Iris pigment epithelial cell (primary cell): ENCODE results near the gene SMARCE1.

Experiments
- DNase-seq: peaks from one replicate; pipeline ENCODE4 v3.0.0-alpha.2; 2011; ENCODE audit warnings: low read depth

The SMARCE1 gene

GRCh38 chr17:40645943-40646342 is 1.7 kb downstream of the SMARCE1 start:
- DNase-seq, result peak; percentile 6

DNA sequence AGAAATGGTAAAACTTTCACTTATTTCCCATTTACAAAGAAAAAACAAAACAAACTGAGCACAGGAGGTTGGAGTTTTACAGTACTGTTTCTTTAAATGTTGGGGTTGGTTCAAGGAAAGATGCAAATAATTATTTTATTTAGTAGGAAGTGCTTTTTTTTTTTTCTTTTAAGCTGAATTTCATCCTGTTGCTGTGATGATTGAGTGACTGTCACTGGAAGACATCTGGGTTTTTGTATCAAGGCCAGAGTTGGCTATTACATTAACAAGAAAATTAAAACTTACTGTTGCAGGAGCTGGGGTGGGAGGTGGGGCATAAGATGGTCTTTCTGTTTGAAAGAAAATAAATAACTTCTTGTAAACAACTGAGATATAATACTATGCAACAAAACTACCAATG is 2.3 kb downstream of the SMARCE1 start:
- DNase-seq, result no peak

DNA sequence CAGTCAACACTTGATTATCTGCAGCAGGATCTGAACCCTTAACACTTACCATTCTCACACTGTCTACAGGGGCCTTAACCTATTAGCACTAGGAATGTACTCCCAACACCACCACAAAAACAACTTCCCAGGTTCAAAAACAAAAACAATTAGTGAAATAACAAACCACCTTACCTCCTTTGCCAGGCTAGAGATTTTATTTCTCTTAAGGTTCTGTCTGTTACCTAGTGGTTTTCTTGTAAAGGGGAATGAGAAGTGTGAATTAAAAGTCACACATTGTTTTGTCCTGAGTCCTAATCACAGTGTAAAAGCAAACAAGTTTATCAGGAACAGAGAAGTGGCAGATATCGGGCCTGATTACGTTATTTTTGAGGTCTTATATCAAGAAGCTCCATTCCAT is 9.7 kb downstream of the SMARCE1 start:
- no peak for DNase-seq

DNA sequence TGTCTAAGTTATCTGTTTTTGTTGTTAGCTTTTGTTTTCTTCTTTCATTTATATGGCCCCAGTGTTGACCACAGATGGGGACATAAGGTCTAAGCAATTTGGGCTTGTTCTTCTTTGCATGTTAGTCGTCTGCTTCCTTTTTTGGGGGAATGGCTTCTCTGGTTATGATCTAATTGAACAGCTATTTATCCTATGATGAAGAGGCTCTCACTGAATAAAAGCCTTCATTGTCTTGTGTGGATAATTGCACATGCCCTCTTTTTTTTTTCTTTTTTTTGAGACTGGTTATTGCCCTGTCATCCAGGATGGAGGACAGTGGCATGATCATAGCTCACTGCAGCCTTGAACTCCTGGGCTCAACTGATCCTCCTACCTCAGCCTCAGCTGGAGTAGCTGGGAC is 13.7 kb downstream of the SMARCE1 start:
- DNase-seq, result no peak

GRCh38 chr17:40632216-40632615 is 15.4 kb downstream of the SMARCE1 start:
- DNase-seq, result no peak

- no peak for DNase-seq
Measured at GRCh38 chr17:40629842-40630241, 17.8 kb downstream of the SMARCE1 start.

GRCh38 chr17:40625311-40625710 is 22.3 kb downstream of the SMARCE1 start:
- DNase-seq, result no peak

- no peak for DNase-seq
Measured at GRCh38 chr17:40623419-40624210, 24.0 kb downstream of the SMARCE1 start.

DNA sequence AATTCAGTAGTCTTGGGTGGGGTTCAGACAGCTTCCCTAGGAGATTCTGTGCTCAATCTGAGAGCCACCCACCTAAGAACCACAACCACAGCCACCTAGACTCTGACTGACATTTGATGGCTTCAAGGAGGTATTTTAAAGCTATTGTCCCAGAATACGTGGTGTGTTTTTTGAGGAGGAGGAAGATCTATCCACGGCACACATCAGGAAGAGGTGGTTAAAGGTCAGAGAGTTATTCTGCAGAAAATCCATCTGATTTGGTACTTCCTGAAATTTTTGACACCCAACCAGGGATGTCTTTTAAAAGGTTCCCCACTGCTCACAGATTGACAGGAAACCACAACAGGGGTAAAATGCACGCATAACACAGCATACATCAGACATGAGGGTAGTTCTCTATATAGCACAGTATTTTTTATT is 25.1 kb downstream of the SMARCE1 start:
- no peak for DNase-seq

GRCh38 chr17:40621578-40621977 is 26.0 kb downstream of the SMARCE1 start:
- no peak for DNase-seq

DNA sequence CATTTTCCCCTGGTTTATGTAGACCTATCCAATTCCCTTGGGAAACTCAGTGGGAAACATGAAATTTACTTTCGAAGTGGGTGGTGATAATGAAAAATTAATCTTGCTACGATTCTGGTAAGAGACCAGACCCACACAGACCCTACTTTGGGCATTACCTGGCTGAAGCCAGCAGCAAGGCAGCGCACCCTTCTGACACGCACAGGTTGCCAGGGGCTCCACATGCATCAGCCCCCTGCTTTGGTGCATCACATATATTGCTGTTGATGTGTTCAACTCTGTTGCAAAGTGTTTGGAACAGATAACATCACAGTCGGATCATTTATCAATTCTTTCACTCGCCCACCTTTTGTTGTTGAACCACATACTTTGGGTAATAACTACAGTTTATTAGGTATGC is 26.6 kb downstream of the SMARCE1 start:
- no peak for DNase-seq

- no peak for DNase-seq
Measured at GRCh38 chr17:40618754-40619625, 28.6 kb downstream of the SMARCE1 start.

DNA sequence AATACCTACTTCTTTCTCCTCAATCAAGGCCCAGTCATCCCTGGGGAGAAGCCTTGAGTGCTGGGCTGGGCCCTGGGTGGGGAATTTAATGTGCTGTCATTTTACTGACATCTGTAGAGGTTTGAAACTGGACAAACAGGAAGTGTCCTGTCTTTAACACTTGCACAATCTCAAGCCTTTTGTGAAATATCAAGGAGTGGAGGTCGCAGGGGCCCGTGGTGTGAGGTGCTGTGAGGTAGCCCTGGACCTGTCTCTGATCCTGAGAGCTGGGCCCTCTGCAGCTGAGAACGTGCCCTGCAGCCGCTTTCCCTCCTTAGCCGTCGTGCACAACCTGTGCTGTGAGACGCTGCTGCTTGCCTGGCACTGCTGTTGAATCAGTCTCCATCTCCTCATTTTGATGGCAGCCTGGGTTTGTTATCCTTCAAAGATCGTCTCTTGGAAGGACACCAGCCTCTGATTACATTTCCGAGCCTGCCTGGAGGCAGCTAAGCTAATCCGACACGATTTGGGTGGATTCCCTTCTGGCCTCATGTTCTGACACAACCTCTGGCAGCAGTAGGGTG is 29.9 kb downstream of the SMARCE1 start:
- no peak for DNase-seq

DNA sequence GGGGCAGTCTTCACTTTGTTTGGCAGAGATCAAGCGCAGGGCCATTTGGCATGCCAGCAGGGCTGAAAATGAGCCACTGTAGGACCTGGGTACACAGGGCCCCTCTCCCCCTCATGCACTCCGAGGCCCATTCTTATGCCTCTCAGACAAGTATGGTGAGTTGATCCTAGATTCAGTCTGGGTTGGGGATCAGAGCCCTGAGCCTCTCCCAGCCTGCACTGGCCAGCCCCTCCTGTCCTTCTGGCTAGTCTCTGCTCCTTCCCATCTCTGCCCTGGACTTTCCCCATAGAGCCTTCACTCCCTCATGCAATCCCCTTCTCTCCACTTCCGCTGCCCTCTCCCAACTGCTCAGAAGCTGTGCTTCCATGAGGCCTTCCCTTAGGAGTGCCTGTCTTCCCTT is 31.0 kb downstream of the SMARCE1 start:
- no peak for DNase-seq

- no peak for DNase-seq
Measured at GRCh38 chr17:40615841-40616476, 31.7 kb downstream of the SMARCE1 start.

DNA sequence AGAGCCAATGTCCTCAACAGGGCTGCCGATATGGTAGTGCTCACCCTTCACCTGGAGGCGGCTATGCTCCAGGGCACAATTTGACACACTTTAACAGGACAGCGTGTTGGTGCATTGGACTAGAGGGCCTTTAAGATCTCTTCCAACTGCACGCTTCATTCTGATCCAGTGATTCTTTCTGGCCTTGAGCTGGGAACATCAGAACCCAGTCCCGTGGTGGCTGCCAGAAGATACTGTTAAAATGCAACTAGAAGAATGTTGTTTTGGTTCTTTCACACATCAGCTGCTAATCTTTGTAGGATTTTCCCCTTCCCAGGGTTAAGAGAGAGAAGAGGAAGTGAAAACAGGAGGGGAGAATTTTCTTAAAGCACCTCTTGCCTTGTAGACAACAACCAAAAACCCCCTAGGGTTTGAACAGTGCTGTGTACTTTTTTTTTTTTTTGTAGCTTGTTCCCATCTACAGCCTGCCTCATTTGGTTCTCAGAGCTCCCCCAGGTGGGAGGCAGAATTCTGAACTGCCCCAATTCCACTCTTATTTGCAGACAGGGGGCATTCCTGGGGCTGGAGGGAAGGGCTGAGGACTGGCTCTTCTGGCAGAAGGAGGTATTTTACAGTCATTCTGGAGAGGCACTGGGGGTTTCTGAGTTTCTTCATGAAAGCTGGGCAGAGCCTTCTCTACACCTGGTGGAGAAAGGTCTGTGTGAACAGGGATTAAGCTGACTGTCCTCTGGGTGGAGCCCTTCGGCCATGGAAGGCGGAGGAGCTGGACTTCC is 32.4 kb downstream of the SMARCE1 start:
- DNase-seq, result peak; percentile 33

DNA sequence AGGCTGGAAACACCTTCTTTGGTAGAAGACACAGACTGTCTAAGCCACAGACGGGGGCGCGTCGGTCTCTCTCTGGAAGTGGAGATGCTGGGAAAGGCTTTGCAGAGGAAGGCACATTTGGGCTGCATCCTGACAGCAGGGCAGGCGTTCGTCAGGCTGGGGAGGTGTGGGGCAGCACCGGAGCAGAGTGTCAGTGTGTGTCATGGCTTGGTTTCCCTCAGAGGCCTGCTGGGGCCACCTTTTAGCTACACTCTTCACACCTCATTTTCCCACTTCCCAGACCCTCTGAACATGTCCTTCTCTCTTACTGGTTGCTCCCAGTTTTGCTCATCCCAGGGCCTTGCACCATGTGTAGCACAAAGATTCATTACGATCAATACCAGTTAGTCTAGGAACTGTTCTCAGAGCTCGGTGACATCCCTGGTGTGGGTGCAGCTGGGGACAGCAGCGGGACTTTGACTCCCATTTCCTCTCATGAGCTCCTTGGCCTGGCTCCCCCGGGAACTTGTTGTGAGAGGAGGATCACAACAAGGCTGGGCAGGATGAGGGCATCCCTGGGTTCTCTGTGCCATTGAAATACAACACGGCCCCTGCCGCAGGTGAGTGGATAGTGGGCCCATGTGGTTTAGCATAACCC is 33.1 kb downstream of the SMARCE1 start:
- no peak for DNase-seq

DNA sequence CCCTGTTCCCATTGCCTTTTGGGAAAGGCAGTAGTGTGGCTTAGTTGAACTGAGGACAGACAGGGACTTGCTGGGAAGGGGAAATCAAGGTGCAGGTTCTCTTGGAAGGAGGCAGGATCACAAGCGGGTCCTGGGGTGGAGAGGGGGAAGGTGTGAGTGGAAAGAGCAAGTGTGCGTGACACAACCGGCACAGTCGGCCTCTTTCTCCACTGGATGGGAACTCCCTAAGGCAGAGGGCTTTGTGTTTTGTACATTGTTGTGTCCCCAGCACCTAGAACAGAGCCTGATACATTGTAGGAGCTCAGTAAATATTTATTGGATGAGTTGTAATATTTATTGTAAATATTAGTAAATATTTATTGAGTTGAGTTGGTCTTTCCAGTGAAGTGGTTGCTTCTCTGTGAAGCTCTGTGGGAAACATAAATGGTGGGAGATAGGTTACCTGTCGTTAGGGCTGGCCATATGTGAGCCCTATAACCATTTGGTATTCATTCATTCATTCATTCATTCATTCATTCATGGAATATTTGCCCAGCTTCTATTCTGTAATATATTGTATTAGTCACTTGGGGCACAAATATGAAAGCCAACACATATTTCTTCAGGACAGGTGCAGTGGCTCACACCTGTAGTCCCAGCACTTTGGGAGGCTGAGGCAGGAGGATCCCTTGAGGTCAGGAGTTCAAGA is 34.0 kb downstream of the SMARCE1 start:
- DNase-seq, result no peak

GRCh38 chr17:40612599-40613244 is 34.9 kb downstream of the SMARCE1 start:
- no peak for DNase-seq

GRCh38 chr17:40611840-40612474 is 35.7 kb downstream of the SMARCE1 start:
- no peak for DNase-seq
